Kasumi-1 (cell line): Measurements from ENCODE around the gene SLC9A3.
"Not testable (repeated sequence)": the region's sequence is repeated elsewhere in the genome, so short reads cannot be mapped to it uniquely, and the experiment has no call there.

Source experiments
- DNase-seq, 2 experiments: peaks; one replicate each; lab custom pipeline; 2025; lab: John Stamatoyannopoulos, UW

Gene SLC9A3

GRCh38 chr5:474840-475661 is 49.2 kb downstream of the SLC9A3 start:
- no peak for DNase-seq

GRCh38 chr5:474232-474839 is 49.9 kb downstream of the SLC9A3 start:
- not testable (repeated sequence) for DNase-seq

- DNase-seq = peak in 1 of 2 experiments; percentile 12
Measured at GRCh38 chr5:473551-474192, 50.6 kb downstream of the SLC9A3 start.

GRCh38 chr5:472656-473550 is 51.3 kb downstream of the SLC9A3 start:
- peak; percentile 63 to 79 for DNase-seq

- no peak for DNase-seq
Measured at GRCh38 chr5:472076-472655, 52.1 kb downstream of the SLC9A3 start.

GRCh38 chr5:471750-472058 is 52.5 kb downstream of the SLC9A3 start:
- peak in 1 of 2 experiments; percentile 11 for DNase-seq

GRCh38 chr5:470961-471749 is 53.1 kb downstream of the SLC9A3 start:
- DNase-seq = no peak

- no peak for DNase-seq
Measured at GRCh38 chr5:469752-470483, 54.3 kb downstream of the SLC9A3 start.

- DNase-seq = no peak
Measured at GRCh38 chr5:468401-468800, 55.8 kb downstream of the SLC9A3 start.

GRCh38 chr5:466661-467310 is 57.5 kb downstream of the SLC9A3 start:
- no peak for DNase-seq

- DNase-seq = no peak
Measured at GRCh38 chr5:465591-466403, 58.5 kb downstream of the SLC9A3 start.

GRCh38 chr5:464843-465590 is 59.2 kb downstream of the SLC9A3 start:
- DNase-seq = no peak

GRCh38 chr5:464446-464842 is 59.8 kb downstream of the SLC9A3 start:
- no peak for DNase-seq

GRCh38 chr5:463952-464351 is 60.3 kb downstream of the SLC9A3 start:
- no peak for DNase-seq

- DNase-seq = no peak
Measured at GRCh38 chr5:463301-463700, 60.9 kb downstream of the SLC9A3 start.

- no peak for DNase-seq
Measured at GRCh38 chr5:462051-462481, 62.2 kb downstream of the SLC9A3 start.

GRCh38 chr5:460273-460625 is 64.0 kb downstream of the SLC9A3 start:
- no peak for DNase-seq

- no peak for DNase-seq
Measured at GRCh38 chr5:459562-460272, 64.5 kb downstream of the SLC9A3 start.
